ENCODE data around the gene ATP11A.

DNA sequence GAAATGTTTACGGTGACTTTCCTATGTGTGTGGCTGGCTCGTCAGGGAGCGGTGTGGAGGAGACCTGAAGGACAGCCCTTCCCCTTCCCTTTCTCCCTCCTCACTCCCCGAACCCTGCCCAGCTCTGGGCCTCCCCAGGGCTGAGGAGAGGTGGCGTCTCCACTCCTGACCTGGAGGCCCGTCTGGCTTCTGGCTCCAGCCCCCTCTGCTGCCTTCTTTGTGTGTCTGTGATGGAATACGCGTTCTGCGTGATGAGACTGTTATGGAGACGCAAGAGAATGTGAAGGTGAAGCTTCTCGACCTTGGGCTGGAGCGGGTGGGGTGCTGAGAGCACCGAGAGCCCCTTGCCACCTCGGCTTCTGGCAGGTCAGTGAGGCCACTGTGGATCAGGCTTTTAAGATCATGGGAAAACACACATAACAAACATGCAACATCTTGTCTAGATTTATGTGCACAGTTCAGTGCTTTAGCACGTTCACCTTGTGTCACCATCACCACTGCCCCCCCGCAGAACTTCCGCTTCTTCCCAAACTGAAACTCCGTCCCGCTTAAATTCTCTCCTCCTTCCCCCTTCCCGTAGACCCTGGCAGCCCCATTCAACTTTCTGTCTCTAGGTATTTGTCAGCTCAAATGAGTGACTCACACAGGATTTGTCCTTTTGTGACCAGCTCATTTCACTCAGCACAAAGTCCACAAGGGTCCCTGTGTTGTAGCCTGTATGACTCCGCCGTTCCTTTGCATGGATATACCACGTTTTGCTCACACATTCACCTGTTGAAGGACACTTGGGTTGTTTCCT, 24.7 kb downstream of the ATP11A start:
- TF ChIP-seq, protein P1, sequence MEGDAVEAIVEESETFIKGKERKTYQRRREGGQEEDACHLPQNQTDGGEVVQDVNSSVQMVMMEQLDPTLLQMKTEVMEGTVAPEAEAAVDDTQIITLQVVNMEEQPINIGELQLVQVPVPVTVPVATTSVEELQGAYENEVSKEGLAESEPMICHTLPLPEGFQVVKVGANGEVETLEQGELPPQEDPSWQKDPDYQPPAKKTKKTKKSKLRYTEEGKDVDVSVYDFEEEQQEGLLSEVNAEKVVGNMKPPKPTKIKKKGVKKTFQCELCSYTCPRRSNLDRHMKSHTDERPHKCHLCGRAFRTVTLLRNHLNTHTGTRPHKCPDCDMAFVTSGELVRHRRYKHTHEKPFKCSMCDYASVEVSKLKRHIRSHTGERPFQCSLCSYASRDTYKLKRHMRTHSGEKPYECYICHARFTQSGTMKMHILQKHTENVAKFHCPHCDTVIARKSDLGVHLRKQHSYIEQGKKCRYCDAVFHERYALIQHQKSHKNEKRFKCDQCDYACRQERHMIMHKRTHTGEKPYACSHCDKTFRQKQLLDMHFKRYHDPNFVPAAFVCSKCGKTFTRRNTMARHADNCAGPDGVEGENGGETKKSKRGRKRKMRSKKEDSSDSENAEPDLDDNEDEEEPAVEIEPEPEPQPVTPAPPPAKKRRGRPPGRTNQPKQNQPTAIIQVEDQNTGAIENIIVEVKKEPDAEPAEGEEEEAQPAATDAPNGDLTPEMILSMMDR (tag by site-specific recombination; IDR thresholded peaks at IDR 0.05) = no peak
- TF ChIP-seq ZNF274 (IDR thresholded peaks at IDR 0.05; ENCODE audit: low read length) (no peak), ZNF274 (tag by site-specific recombination; IDR thresholded peaks at IDR 0.05; ENCODE audit: borderline replicate concordance) (no peak), ZEB2 (tag by site-specific recombination; IDR thresholded peaks at IDR 0.05) (no peak), ZNF660 (tag by site-specific recombination; IDR thresholded peaks at IDR 0.05) (no peak)
- TF ChIP-seq, protein P2, sequence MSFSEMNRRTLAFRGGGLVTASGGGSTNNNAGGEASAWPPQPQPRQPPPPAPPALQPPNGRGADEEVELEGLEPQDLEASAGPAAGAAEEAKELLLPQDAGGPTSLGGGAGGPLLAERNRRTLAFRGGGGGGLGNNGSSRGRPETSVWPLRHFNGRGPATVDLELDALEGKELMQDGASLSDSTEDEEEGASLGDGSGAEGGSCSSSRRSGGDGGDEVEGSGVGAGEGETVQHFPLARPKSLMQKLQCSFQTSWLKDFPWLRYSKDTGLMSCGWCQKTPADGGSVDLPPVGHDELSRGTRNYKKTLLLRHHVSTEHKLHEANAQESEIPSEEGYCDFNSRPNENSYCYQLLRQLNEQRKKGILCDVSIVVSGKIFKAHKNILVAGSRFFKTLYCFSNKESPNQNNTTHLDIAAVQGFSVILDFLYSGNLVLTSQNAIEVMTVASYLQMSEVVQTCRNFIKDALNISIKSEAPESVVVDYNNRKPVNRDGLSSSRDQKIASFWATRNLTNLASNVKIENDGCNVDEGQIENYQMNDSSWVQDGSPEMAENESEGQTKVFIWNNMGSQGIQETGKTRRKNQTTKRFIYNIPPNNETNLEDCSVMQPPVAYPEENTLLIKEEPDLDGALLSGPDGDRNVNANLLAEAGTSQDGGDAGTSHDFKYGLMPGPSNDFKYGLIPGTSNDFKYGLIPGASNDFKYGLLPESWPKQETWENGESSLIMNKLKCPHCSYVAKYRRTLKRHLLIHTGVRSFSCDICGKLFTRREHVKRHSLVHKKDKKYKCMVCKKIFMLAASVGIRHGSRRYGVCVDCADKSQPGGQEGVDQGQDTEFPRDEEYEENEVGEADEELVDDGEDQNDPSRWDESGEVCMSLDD (tag by site-specific recombination; IDR thresholded peaks at IDR 0.05) = no peak

Data from HEK293 (cell line).